H9 (cell line): ENCODE measurements around the gene RTN1. TPM values are rescaled to one million over a fixed set of nuclear protein-coding genes. Genes with fewer than 3 reads are reported as not detected.

Source experiments
- DNase-seq: peaks from one replicate; pipeline ENCODE4 v3.0.0-alpha.2; 2017
- H2AFZ ChIP-seq: one replicate; pipeline ENCODE4 v1.6.1; 2013; ENCODE audit warnings: mild to moderate bottlenecking, low read length, control low read depth, moderate library complexity
- H2AK5ac ChIP-seq: 2 replicates; pipeline ENCODE4 v1.6.1; 2013; ENCODE audit warnings: low read length, control low read depth, mixed read lengths; ENCODE audit not compliant: insufficient read length
- H2BK120ac ChIP-seq: one replicate; pipeline ENCODE4 v1.6.1; 2013; ENCODE audit warnings: low read depth, mild to moderate bottlenecking, low read length, control low read depth, inconsistent platforms; ENCODE audit not compliant: poor library complexity, severe bottlenecking
- H2BK12ac ChIP-seq: 2 replicates; pipeline ENCODE4 v1.6.1; 2013; ENCODE audit warnings: low read length, control low read depth, mixed read lengths, low read depth; ENCODE audit not compliant: insufficient read length
- H2BK15ac ChIP-seq: 2 replicates; pipeline ENCODE4 v1.6.1; 2013; ENCODE audit warnings: low read depth, low read length, control low read depth
- H2BK20ac ChIP-seq: one replicate; pipeline ENCODE4 v1.6.1; 2013; ENCODE audit warnings: low read depth, mild to moderate bottlenecking, low read length, control low read depth, inconsistent platforms; ENCODE audit not compliant: poor library complexity, severe bottlenecking
- H2BK5ac ChIP-seq: 2 replicates; pipeline ENCODE4 v1.6.1; 2013; ENCODE audit warnings: low read length, control low read depth, mixed read lengths; ENCODE audit not compliant: insufficient read length
- H3K14ac ChIP-seq: 2 replicates; pipeline ENCODE4 v1.6.1; 2013; ENCODE audit warnings: low read length, control low read depth; ENCODE audit not compliant: insufficient read depth
- H3K18ac ChIP-seq: 2 replicates; pipeline ENCODE4 v1.6.1; 2013; ENCODE audit warnings: low read depth, mild to moderate bottlenecking, mixed read lengths, low read length, control low read depth; ENCODE audit not compliant: insufficient read length
- H3K23ac ChIP-seq: 2 replicates; pipeline ENCODE4 v1.6.1; 2013; ENCODE audit warnings: low read length, control low read depth, mixed read lengths, low read depth; ENCODE audit not compliant: insufficient read length
- H3K23me2 ChIP-seq: 2 replicates; pipeline ENCODE4 v1.6.1; 2013; ENCODE audit warnings: low read depth, mild to moderate bottlenecking, mixed read lengths, low read length, control low read depth; ENCODE audit not compliant: insufficient read length, poor library complexity, severe bottlenecking
- H3K27ac ChIP-seq: 2 replicates; pipeline ENCODE4 v1.5.1; 2013; ENCODE audit warnings: low read length, control low read depth, mixed read lengths, low read depth; ENCODE audit not compliant: insufficient read length
- H3K27me3 ChIP-seq: 2 replicates; pipeline ENCODE4 v1.6.1; 2013; ENCODE audit warnings: low read length, control low read depth, inconsistent platforms; ENCODE audit not compliant: insufficient read depth
- H3K4ac ChIP-seq: 2 replicates; pipeline ENCODE4 v1.6.1; 2013; ENCODE audit warnings: low read depth, mild to moderate bottlenecking, control low read depth, inconsistent platforms, low read length, moderate library complexity
- H3K4me1 ChIP-seq: 2 replicates; pipeline ENCODE4 v1.6.1; 2013; ENCODE audit warnings: low read length, control low read depth, inconsistent platforms; ENCODE audit not compliant: insufficient read depth
- H3K4me2 ChIP-seq: 2 replicates; pipeline ENCODE4 v1.6.1; 2013; ENCODE audit warnings: low read length, control low read depth, mixed read lengths; ENCODE audit not compliant: insufficient read length, insufficient read depth
- H3K56ac ChIP-seq: 2 replicates; pipeline ENCODE4 v1.6.1; 2013; ENCODE audit warnings: low read depth, mild to moderate bottlenecking, mixed read lengths, low read length, control low read depth; ENCODE audit not compliant: insufficient read length
- H3K79me1 ChIP-seq: 2 replicates; pipeline ENCODE4 v1.6.1; 2013; ENCODE audit warnings: low read depth, mild to moderate bottlenecking, moderate library complexity, low read length, control low read depth, inconsistent platforms; ENCODE audit not compliant: insufficient read depth, poor library complexity, severe bottlenecking
- H3K79me2 ChIP-seq: 2 replicates; pipeline ENCODE4 v1.6.1; 2013; ENCODE audit warnings: low read length, control low read depth, inconsistent platforms; ENCODE audit not compliant: insufficient read depth
- H3K9ac ChIP-seq: 2 replicates; pipeline ENCODE4 v1.6.1; 2013; ENCODE audit warnings: low read length, control low read depth, mixed read lengths; ENCODE audit not compliant: insufficient read length; ENCODE audit errors: extremely low read depth
- H3K9me3 ChIP-seq: one replicate; pipeline ENCODE4 v1.6.1; 2013; ENCODE audit warnings: low read depth, low read length, inconsistent platforms; ENCODE audit not compliant: control insufficient read depth
- H3T11ph ChIP-seq: one replicate; pipeline ENCODE4 v1.6.1; 2013; ENCODE audit warnings: mild to moderate bottlenecking, low read length, control low read depth, inconsistent platforms
- H4K20me1 ChIP-seq: one replicate; pipeline ENCODE4 v1.6.1; 2013; ENCODE audit not compliant: control insufficient read depth, insufficient read length, insufficient read depth
- H4K5ac ChIP-seq: 2 replicates; pipeline ENCODE4 v1.6.1; 2013; ENCODE audit warnings: low read depth, mild to moderate bottlenecking, mixed read lengths, low read length, control low read depth; ENCODE audit not compliant: insufficient read length
- H4K8ac ChIP-seq: replicated peaks from 2 replicates; pipeline ENCODE4 v1.6.1; 2013; ENCODE audit warnings: low read length, control low read depth, mixed read lengths, low read depth; ENCODE audit not compliant: insufficient read length
- H4K91ac ChIP-seq: 2 replicates; pipeline ENCODE4 v1.6.1; 2013; ENCODE audit warnings: low read depth, mild to moderate bottlenecking, moderate library complexity, mixed read lengths, low read length, control low read depth; ENCODE audit not compliant: insufficient read length
- H3K27ac Mint-ChIP-seq, 3 experiments: 2 replicates in 2 of 3; 3 replicates in 1 of 3; pipeline ENCODE4 v1.8.0; 2020 to 2021; ENCODE audit warnings: mixed read lengths in 3 of 3, mild to moderate bottlenecking in 1 of 3, moderate library complexity in 1 of 3
- H3K27me3 Mint-ChIP-seq: 2 replicates; pipeline ENCODE4 v1.8.0; 2021; ENCODE audit warnings: low read depth, mild to moderate bottlenecking, moderate library complexity, mixed read lengths
- H3K36me3 Mint-ChIP-seq, 3 experiments: 2 replicates in 2 of 3; 3 replicates in 1 of 3; pipeline ENCODE4 v1.8.0; 2020 to 2021; ENCODE audit warnings: low read depth in 3 of 3, mixed read lengths in 3 of 3; ENCODE audit not compliant: insufficient read depth in 1 of 3
- H3K4me1 Mint-ChIP-seq, 2 experiments: 2 replicates each; pipeline ENCODE4 v1.8.0; 2020; ENCODE audit warnings: mixed read lengths in 2 of 2
- H3K4me3 Mint-ChIP-seq, 2 experiments: 2 replicates in 1 of 2; 3 replicates in 1 of 2; pipeline ENCODE4 v1.8.0; 2020 to 2021; ENCODE audit warnings: mild to moderate bottlenecking in 2 of 2, mixed read lengths in 2 of 2, moderate library complexity in 1 of 2
- H3K9me3 Mint-ChIP-seq, 2 experiments: 2 replicates in 1 of 2; 3 replicates in 1 of 2; pipeline ENCODE4 v1.8.0; 2020; ENCODE audit warnings: mild to moderate bottlenecking in 2 of 2, mixed read lengths in 2 of 2, moderate library complexity in 1 of 2
- WGBS: extraction: QIAGEN DNeasy Blood & Tissue Kit; methylation state at CpG from one replicate; pipeline ENCODE4 v1.1.7; 2013; ENCODE audit warnings: missing lambda C conversion rate, low lambda C conversion rate, mixed read lengths; ENCODE audit not compliant: insufficient read length; ENCODE audit errors: extremely low coverage; 5-methylcytosine and 5-hydroxymethylcytosine counted together
- total RNA-seq: library from RNA; stranded (reverse); gene quantifications from 2 replicates; pipeline ENCODE4 v1.2.1, GENCODE V29; 2021
- TF ChIP-seq, protein P1 (sequence below): fragments of 200-600 bp; sonication (generic); conservative IDR thresholded peaks from 3 replicates; pipeline ENCODE4 v1.8.0; 2021; ENCODE audit warnings: antibody characterized with exemption, mild to moderate bottlenecking

Gene RTN1
- total RNA-seq, 1 experiment from 2014 or later, result 1.8 TPM

DNA sequence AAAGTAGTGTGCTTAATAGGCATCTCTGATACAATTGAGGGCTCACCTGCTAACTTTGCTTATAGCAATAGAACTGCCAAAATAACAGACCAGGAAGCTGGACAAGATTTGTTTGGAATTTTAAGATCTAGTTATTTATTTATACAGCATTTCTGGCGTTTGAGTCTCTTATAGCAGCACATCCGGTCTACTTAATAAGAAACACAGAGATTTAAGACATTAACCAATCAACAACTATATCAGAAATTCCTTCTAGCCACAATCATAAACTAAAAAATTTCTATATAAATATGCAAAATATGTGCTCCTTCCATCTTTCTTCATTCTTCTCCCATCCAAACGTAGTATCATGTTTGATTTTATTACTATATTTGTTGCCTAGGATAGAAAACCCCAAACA, 2.6 kb downstream of the RTN1 start:
- no peaks in the 10 kb centered on the region for H3K79me2 ChIP-seq
- no peak overlapping the region for H2AK5ac ChIP-seq
- H3K23me2 ChIP-seq, result peaks cover 13% of the 10 kb centered on the region
- H3K56ac ChIP-seq, result no peak overlapping the region
- peaks cover 71% of the 10 kb centered on the region for H3K27me3 Mint-ChIP-seq
- no peak overlapping the region for H2BK20ac ChIP-seq
- no peaks in the 10 kb centered on the region for H3K9me3 Mint-ChIP-seq
- H3K18ac ChIP-seq, result no peak overlapping the region
- TF ChIP-seq, protein P1, sequence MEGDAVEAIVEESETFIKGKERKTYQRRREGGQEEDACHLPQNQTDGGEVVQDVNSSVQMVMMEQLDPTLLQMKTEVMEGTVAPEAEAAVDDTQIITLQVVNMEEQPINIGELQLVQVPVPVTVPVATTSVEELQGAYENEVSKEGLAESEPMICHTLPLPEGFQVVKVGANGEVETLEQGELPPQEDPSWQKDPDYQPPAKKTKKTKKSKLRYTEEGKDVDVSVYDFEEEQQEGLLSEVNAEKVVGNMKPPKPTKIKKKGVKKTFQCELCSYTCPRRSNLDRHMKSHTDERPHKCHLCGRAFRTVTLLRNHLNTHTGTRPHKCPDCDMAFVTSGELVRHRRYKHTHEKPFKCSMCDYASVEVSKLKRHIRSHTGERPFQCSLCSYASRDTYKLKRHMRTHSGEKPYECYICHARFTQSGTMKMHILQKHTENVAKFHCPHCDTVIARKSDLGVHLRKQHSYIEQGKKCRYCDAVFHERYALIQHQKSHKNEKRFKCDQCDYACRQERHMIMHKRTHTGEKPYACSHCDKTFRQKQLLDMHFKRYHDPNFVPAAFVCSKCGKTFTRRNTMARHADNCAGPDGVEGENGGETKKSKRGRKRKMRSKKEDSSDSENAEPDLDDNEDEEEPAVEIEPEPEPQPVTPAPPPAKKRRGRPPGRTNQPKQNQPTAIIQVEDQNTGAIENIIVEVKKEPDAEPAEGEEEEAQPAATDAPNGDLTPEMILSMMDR, result no peak
- WGBS, result no CpG with 5 or more reads among the region's 3 CpGs
- H4K20me1 ChIP-seq, result no peaks in the 10 kb centered on the region
- H2BK12ac ChIP-seq, result no peak overlapping the region
- H3K27ac Mint-ChIP-seq, result no peak overlapping the region
- H4K8ac ChIP-seq, result no peak overlapping the region
- no peak overlapping the region for H3K4me3 Mint-ChIP-seq
- no peak overlapping the region for H4K91ac ChIP-seq
- H3K14ac ChIP-seq, result no peak overlapping the region
- no peak overlapping the region for H2BK5ac ChIP-seq
- H3K9me3 ChIP-seq, result no peaks in the 10 kb centered on the region
- no peaks in the 10 kb centered on the region for H3K79me1 ChIP-seq
- H2BK15ac ChIP-seq, result no peak overlapping the region
- no peak overlapping the region for H2BK120ac ChIP-seq
- peaks cover 5% of the 10 kb centered on the region for H3K27me3 ChIP-seq
- H3K4me2 ChIP-seq, result no peak overlapping the region
- DNase-seq, result no peak
- H3K9ac ChIP-seq, result no peak overlapping the region
- H3T11ph ChIP-seq, result no peak overlapping the region
- H3K4ac ChIP-seq, result no peak overlapping the region
- H3K36me3 Mint-ChIP-seq, result no peaks in the 10 kb centered on the region
- H3K4me1 ChIP-seq, result no peaks in the 10 kb centered on the region
- no peak overlapping the region for H2AFZ ChIP-seq
- H3K27ac ChIP-seq, result no peak overlapping the region
- H3K23ac ChIP-seq, result no peak overlapping the region
- no peak overlapping the region for H4K5ac ChIP-seq
- H3K4me1 Mint-ChIP-seq, result peaks cover 11 to 12% of the 10 kb centered on the region in 2 experiments
